GM19397 (cell line): ENCODE data around the gene BTN1A1.
"Not testable (repeated sequence)": the region's sequence is repeated elsewhere in the genome, so short reads cannot be mapped to it uniquely, and the experiment has no call there.

ENCODE experiments used
- ATAC-seq: cut with Tn5 transposase; IDR thresholded peaks from one replicate; pipeline ENCODE4 v1.9.1; 2021; ENCODE audit warnings: mild to moderate bottlenecking, moderate library complexity; ENCODE audit not compliant: unreplicated experiment

The BTN1A1 gene

GRCh38 chr6:26536571-26537159 is 36.6 kb downstream of the BTN1A1 start:
- no peak for ATAC-seq

- ATAC-seq: peak; percentile 37
These were observed 37.2 kb downstream of the BTN1A1 start for GRCh38 chr6:26537160-26537845.

GRCh38 chr6:26537846-26538571 is 37.9 kb downstream of the BTN1A1 start, which contains the start of gene HMGN4:
Gene HMGN4, plus strand, starts transcription at chr6:26538366. Its CDS starts 6,841 bp downstream, at chr6:26545207.
- peak; percentile 62 for ATAC-seq

GRCh38 chr6:26538572-26538902 is 38.4 kb downstream of the BTN1A1 start:
- ATAC-seq: no peak

- no peak for ATAC-seq
These were observed 39.0 kb downstream of the BTN1A1 start for GRCh38 chr6:26539071-26539615.

- ATAC-seq: no peak
These were observed 41.5 kb downstream of the BTN1A1 start for GRCh38 chr6:26541579-26541978.

GRCh38 chr6:26543953-26544352 is 43.9 kb downstream of the BTN1A1 start:
- ATAC-seq: no peak

GRCh38 chr6:26544473-26544872 is 44.4 kb downstream of the BTN1A1 start:
- no peak for ATAC-seq

- ATAC-seq: no peak
These were observed 45.5 kb downstream of the BTN1A1 start for GRCh38 chr6:26545627-26546026.

GRCh38 chr6:26547363-26547762 is 47.3 kb downstream of the BTN1A1 start:
- ATAC-seq: not testable (repeated sequence)

- ATAC-seq: no peak
These were observed 50.3 kb downstream of the BTN1A1 start for GRCh38 chr6:26550250-26550993.

- ATAC-seq: no peak
These were observed 52.1 kb downstream of the BTN1A1 start for GRCh38 chr6:26552205-26552604.

GRCh38 chr6:26552640-26553188 is 52.6 kb downstream of the BTN1A1 start:
- no peak for ATAC-seq

- ATAC-seq: peak; percentile 41
These were observed 53.1 kb downstream of the BTN1A1 start for GRCh38 chr6:26553264-26553634.

- ATAC-seq: peak; percentile 45
These were observed 53.7 kb downstream of the BTN1A1 start for GRCh38 chr6:26553635-26554446.

GRCh38 chr6:26554447-26554696 is 54.3 kb downstream of the BTN1A1 start:
- no peak for ATAC-seq

GRCh38 chr6:26554697-26555504 is 54.8 kb downstream of the BTN1A1 start:
- ATAC-seq: no peak

GRCh38 chr6:26555505-26556262 is 55.6 kb downstream of the BTN1A1 start:
- no peak for ATAC-seq
